Cardiac fibroblast (primary cell): ENCODE results near the gene TPRX1.
"Not testable (repeated sequence)": the region's sequence is repeated elsewhere in the genome, so short reads cannot be mapped to it uniquely, and the experiment has no call there.

Experiments
- DNase-seq, 2 donors: peaks; one replicate each; pipeline versions ENCODE4 v3.0.0 to v3.0.0-alpha.2; 2010; ENCODE audit warnings: low read depth in 2 of 2
- H3K4me3 ChIP-seq, 2 donors: replicated peaks in 1 of 2; 1 replicate in 1 of 2; 2 replicates in 1 of 2; pipeline ENCODE4 v1.5.1; 2011; ENCODE audit warnings: low read depth in 2 of 2, low read length in 2 of 2, mild to moderate bottlenecking in 2 of 2, moderate library complexity in 1 of 2
- TF ChIP-seq, protein P1 (sequence below): IDR thresholded peaks from one replicate; pipeline ENCODE4 v1.5.1; 2011; ENCODE audit warnings: low read depth, mild to moderate bottlenecking, low read length, inconsistent platforms

Gene TPRX1

DNA sequence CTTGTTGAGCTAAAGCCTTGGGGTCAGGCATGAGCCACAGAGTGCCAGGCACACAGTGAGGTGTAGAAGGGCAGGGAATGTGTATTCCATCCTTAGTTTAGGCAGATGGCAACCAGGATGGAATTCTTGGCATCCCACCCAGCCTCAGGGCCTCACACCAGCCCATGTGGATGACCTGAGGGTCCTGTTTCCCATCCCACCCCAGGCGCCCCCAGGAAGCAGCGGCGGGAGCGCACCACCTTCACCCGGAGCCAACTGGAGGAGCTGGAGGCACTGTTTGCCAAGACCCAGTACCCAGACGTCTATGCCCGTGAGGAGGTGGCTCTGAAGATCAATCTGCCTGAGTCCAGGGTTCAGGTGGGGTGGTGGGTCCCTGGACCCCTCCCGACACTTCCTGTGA is 31.7 kb upstream of the TPRX1 start:
- H3K4me3 ChIP-seq = no peak overlapping the region
- DNase-seq = no peak
- TF ChIP-seq, protein P1, sequence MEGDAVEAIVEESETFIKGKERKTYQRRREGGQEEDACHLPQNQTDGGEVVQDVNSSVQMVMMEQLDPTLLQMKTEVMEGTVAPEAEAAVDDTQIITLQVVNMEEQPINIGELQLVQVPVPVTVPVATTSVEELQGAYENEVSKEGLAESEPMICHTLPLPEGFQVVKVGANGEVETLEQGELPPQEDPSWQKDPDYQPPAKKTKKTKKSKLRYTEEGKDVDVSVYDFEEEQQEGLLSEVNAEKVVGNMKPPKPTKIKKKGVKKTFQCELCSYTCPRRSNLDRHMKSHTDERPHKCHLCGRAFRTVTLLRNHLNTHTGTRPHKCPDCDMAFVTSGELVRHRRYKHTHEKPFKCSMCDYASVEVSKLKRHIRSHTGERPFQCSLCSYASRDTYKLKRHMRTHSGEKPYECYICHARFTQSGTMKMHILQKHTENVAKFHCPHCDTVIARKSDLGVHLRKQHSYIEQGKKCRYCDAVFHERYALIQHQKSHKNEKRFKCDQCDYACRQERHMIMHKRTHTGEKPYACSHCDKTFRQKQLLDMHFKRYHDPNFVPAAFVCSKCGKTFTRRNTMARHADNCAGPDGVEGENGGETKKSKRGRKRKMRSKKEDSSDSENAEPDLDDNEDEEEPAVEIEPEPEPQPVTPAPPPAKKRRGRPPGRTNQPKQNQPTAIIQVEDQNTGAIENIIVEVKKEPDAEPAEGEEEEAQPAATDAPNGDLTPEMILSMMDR = no peak

DNA sequence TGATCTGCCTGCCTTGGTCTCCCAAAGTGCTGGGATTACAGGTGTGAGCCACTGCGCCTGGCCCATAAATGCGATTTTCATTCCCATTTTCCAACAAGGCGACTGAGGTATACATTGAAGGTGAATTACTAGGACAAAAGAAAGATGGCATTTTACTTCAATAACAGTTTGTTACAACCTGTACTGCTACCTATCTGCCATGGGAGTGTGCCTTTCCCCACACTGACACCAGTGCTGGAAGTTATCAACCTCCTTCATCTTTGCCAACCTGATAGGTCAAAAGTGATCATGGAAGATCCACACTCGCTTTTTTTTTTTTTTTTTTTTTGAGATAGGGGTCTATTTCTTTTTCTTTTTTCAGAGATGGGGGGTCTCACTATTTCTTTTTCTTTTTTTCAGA is 28.4 kb upstream of the TPRX1 start:
- TF ChIP-seq, protein P1 = no peak
- no peak for DNase-seq
- H3K4me3 ChIP-seq = no peak overlapping the region

DNA sequence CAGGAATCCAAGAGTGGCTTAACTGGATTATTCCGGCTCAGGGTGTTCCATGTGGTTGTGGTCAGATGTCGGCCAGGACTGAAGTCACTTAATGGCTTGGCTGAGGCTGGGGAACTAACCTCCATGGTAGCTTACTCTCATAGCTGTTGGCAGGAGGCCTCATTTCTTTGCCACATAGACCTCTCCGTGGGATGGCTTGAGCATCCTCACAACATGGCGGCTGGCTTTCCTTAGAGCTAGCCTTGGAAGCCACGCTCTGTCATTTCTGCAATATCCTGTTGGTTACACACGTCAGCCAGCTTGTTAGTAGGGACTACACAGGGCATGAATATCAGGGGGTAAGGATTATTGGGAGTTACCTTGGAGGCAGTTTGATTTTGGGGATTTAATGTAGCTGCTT is 22.4 kb upstream of the TPRX1 start:
- DNase-seq = no peak
- TF ChIP-seq, protein P1 = no peak
- H3K4me3 ChIP-seq = no peak overlapping the region

- DNase-seq = no peak
- no peak overlapping the region for H3K4me3 ChIP-seq
- TF ChIP-seq, protein P1 = no peak
These were observed 20.0 kb upstream of the TPRX1 start for GRCh38 chr19:47824396-47824795.

DNA sequence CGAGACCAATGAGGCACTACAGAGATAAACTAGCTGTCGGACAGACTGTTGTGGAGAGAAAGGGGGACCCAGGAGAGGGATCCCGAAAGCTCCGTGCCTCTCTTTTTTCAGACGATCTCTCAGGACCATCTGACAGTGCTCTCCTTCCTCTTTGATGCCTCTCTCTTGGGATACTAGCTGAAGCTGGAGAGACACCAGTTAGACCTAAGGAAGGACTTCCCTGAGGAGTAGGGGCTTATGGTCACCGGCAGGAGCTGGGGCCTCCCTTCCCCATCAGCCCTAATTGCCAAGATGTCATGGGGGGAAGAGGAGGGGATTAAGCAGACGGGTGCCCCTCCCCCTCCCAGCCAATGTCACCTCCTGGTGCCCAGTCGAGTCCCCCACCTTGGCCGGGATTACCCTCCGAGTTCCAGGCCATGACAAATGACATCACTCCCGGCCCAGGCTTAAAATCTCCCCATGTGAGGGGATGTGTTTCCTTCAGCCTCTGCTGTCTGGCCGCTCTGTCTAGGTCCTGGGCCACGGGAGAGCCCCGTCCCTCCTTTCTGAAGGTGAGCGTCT is 17.2 kb upstream of the TPRX1 start, which contains the start of gene CRX:
CRX (plus strand) TSS at position 478 of the 561 bp plus-strand sequence. CDS start 12,507 bp downstream, outside the sequence.
- no peak for DNase-seq
- H3K4me3 ChIP-seq = no peak within 1 kb of the TSS
- TF ChIP-seq, protein P1 = no peak

DNA sequence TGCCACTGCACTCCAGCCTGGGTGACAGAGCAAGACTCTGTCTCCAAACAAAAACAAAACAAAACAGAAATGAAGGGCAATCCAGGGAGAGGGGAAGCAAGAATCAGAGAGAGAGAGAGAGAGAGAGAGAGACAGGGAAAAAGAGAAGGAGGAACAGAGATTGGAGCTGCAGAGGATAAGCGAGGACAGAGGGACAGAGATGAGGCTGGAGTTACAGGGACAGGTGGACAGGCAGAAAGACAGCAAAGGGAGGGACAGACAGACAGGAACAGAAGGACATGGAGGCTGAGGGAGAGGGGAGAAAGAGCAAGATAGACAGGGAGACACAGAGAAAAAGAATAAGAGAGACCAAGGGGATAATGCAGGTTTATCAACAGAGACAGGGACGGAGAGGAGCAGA is 16.1 kb upstream of the TPRX1 start:
- no peak overlapping the region for H3K4me3 ChIP-seq
- DNase-seq = no peak
- TF ChIP-seq, protein P1 = no peak

GRCh38 chr19:47819858-47820257 is 15.5 kb upstream of the TPRX1 start:
- TF ChIP-seq, protein P1 = no peak
- DNase-seq = no peak
- no peak overlapping the region for H3K4me3 ChIP-seq

GRCh38 chr19:47818221-47818620 is 13.9 kb upstream of the TPRX1 start:
- DNase-seq, H3K4me3 ChIP-seq: not testable (repeated sequence)

GRCh38 chr19:47816270-47816669 is 11.9 kb upstream of the TPRX1 start:
- not testable (repeated sequence) for H3K4me3 ChIP-seq, DNase-seq
